HG03159 (cell line): ENCODE results near the gene SPAAR.
"Not testable (repeated sequence)": the region's sequence is repeated elsewhere in the genome, so short reads cannot be mapped to it uniquely, and the experiment has no call there.

Source experiments
- ATAC-seq: cut with Tn5 transposase; IDR thresholded peaks from one replicate; pipeline ENCODE4 v1.9.1; 2021; ENCODE audit warnings: mild to moderate bottlenecking, moderate library complexity; ENCODE audit not compliant: unreplicated experiment

Gene SPAAR

DNA sequence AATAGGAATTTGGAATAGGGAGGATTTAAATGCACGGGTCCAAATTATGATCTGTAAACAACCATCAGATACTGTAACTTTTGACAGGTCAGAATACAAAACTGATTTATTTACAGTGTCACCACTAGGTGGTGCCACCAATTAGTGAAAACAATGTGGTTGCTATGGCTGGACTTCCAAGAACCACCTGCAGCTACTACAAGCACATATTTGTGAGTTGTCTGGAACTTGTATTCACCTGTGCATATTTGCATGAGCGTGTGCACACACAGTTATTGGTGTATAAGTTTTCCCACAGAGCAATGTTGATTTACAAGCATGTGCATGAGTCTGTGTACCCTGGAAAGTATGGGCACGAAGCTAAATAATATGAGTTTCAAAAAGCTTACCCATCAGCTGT, 6.2 kb upstream of the SPAAR start:
- no peak for ATAC-seq

DNA sequence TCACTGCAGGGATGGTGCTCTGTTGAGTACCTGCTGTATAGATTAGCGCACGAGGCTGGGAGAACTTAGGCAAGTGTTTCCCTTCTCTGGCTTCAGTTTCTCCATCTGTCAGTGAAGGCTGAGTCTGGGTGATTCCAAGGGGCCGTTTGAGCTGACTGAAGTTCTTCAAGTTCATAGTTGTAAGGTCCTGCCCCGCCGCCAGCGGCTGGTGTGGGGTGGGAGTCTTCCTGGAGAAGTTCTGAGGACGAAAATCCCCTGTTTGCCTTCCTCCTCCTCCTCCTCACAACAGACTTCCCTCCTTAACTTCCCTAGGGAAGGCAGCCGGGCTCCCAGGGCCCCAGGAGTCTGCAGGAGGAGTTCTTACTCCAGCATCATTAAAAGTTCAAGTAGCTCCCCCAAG, 5.0 kb upstream of the SPAAR start:
- ATAC-seq: no peak

DNA sequence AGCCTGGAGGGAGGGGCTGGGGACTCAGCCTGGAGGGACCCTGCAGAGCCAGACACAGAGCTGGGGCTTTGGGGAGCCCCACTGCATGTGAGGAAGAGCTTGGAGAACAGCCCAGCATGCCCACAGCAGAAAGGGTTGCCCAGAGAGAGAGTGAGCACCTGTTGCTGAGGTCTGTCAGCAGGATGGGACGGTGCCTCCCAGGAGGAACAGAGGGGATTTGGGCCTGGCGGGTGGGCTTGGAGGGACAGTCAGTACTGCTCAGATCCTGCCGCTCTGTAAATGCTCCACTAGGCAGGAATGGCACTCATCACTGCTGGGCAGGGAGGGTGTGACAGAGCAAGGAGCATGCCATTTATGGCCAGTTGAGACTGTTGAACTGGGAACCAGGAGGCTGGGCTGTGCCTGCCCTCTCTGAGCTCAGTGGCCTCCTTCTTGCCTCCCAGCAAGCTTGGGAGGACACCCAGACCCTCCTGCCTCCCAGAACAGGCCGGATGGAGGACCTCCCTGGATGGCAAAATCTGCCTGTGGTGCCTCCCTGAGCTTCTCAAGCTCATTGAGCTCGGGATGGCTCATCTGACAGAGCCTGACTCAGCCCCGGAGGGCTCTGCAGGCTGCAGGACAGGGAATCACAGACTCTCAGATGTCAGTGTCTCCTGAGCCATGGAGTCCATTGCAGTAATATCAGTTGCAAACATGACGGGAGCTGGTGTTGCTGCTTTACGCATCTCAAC, 4.1 kb upstream of the SPAAR start:
- ATAC-seq: no peak

DNA sequence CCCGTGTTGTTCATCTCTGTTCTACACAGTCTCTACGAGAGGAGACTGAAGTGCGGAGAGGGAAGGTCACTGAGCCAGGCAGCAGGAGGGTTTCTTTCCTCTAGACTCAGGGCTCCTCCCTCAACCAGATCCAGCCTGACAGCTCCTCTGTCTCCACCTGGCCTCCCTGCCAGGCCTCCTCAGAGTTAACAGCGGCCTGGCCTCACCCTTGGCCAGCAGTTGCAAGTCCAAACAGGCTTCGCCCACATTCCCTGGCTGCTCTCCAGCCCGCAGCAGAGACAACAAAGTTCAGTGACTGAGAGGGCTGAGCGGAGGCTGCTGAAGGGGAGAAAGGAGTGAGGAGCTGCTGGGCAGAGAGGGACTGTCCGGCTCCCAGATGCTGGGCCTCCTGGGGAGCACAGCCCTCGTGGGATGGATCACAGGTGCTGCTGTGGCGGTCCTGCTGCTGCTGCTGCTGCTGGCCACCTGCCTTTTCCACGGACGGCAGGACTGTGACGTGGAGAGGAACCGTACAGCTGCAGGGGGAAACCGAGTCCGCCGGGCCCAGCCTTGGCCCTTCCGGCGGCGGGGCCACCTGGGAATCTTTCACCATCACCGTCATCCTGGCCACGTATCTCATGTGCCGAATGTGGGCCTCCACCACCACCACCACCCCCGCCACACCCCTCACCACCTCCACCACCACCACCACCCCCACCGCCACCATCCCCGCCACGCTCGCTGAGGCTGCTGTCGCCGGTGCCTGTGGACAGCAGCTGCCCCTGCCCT, 3.2 kb upstream of the SPAAR start, which contains the start of gene HRCT1:
Gene HRCT1, plus strand, starts transcription at position 291 of the 768 bp plus-strand sequence. Its CDS starts 86 bp downstream, at position 377.
- no peak for ATAC-seq

DNA sequence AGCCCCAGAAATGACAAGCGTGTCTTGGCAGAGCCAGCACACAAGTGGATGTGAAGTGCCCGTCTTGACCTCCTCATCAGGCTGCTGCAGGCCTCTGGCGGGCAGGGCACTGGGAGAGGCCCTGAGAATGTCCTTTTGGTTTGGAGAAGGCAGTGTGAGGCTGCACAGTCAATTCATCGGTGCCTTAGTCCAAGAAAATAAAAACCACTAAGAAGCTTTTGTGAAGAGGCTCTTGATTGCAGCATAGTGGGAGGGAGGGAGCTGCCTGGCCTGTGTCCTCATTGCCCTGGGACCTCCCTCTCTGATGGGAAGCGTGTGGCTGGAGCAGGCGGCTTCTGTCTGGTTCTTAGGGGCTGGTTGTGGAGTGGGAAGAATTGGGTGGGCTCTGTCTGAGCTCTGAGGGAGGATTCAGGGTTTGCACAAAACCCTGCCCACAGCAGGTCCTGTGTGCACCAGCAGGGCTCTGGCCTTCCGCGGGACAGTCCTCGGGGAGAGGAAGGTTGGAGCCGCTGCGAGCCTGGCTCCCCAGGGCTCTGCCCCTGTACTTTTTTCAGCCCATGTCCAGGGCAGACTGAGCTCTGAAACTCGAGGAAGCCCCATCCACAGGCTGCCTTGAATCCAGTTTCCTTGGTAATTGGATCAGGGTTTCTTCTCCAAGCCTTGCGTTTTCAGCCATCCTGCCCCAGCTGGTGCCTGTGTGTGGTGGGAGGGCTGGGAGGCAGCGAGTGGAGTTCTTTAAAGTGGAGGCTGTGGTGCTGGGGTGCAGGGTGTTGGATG, 2.2 kb upstream of the SPAAR start:
- no peak for ATAC-seq

DNA sequence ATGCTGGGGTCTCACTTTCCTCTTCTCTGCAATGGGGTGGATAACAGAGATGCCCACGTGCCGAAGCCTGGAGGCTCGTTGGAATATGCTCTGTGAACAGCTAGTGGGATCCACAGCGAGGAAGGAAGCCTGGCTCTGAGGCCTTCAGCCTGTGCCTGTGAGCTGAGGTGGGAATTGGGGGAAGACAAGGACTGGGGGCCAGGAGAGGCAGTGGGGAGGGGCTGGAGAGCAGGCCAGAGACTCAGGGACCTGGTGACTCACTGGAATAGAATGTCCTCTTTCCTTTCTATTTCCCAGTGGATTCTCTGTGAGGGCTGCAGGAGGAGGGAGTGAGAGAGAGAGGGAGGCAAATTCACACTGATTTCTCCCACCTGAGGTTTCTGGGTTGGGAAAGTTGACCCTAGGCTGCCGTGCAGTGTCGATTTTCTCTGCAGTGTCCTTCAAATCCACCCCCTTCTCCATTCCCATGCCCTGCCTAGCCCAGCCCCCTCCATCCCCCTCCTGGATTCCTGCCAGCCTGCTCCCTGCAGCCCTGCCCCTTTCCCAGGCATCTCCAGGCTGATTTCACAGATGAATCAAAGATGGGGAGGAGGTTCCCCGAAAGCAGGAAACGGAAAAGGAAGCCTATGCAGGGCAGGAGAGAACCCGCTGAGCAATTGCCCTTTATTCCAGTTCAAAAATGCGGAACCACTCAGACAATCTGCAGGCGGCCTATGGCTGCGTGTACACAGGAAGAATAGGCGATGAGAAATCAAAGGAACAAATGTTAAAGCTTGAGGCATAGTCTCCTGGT, 1.4 kb upstream of the SPAAR start:
- ATAC-seq: no peak

DNA sequence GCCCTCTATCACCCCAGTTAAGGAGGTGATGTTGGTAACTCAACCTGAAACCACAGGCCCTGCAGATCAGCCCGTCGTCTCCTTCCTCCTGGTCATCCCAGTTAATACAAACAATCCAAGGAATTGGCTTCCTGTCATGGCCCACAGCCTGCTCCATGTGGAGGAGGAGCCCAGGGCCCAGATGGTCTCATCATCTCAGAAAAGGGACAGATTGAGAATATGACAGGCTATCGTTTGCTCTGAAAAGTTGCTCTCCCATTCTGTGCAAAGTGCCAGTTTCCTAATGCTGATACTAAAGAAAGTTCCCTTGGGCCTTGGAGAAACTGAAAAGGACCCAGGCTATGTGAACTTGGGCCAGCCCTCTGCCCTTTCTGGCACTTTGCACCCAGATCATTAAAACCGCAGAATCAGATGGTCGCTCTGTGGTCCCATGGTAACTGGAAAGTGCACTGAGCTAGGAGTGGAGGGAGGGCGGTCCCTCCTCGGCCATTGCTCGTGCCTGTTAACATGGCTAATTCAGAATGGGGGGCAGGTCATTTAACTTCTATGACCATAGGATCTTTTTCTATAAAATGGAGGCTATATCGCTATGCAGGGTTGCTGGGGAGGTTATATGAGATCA, 675 bp upstream of the SPAAR start:
- ATAC-seq: no peak

DNA sequence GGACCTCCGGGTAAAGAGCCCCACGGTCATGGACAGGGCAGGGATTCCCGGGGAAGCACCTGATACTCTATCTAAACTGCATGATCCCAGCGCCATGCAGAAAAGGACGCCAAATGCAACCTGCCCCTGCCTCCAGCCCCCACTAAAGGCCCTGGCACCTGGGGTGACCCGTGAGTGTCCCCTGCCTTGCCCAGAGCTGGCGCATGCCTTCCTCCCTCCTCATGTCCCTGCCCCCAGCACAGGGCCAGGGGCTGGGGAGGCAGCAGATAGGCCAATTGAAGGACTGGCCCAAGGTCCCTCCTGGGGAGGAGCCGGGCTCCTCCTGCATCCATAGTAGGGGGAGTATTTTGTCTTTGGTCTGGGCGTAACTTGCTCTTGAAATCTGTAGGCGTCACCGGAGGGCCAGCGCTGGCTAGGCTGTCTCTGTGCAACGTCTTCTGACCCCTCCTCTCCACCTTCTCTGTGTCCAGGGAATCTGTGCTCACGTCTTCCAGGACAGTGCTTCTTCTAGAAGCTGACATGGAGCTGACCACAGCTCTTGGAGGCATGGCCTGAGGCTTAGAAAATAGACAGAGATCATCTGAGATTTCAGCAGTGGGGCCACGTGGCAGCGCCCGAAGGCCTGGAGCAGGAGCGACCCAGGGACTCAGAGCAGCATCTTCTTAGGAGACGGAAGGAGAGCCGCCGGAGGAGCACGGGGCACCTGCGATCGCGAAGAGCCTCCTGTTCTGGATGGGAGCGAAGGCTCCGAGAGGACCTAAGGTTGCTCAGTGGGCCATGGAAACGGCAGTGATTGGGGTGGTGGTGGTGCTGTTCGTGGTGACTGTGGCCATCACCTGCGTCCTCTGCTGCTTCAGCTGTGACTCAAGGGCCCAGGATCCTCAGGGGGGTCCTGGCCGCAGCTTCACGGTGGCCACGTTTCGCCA, 660 bp downstream of the SPAAR start:
- no peak for ATAC-seq

DNA sequence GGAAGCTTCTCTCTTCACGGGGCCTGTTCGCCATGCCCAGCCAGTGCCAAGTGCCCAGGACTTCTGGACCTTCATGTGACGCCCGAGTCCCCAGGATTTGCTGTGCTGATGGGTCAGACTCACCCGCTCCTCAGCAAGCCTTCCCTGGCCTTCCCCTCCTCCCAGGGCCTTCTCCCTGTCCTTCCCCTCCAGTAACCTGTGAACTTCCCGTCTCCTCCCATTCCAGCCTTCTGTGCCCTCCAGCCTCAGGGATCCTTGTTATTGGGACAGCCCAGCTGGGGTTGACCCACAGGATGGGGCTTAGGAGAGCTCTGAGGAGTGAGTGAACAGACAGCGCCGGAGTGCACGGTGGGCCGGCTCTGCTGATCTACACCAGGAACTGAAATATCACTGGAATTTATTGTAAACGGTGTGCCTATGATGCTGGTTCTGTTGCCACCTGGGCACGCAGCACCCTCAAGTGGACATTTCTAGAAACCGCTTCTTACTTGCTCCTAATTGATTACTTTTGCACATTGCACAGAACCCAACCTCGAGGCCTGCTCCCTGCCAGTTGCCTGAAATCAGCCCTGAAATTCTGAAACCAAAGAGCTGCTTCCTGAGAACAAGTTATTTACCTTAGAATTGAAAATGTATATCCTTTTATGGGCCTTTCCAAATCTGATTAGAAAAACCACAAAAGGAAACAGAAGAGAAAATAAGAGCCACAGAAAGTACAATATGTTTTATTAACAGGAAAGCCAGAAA, 1.5 kb downstream of the SPAAR start:
- ATAC-seq: no peak

DNA sequence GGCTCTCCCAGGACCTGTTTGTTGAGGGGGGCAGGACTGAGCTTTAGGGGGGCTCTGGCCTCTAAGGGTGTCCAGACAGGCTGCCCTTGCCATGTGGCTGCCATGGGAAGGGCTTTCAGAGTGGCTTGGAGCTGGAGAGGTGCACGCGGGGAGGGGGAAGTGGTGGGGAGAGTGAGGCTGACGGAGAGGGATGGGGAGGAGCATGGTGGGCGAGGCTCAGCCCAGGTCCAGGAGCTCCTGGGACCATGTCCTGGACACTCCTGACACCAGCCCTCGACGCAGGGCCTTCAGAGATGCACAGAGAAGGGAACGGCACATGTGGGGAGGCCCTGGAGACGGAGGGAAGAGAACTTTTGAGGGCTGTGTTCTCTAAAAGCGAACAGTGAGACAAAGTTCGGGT, 2.4 kb downstream of the SPAAR start:
- ATAC-seq: no peak

DNA sequence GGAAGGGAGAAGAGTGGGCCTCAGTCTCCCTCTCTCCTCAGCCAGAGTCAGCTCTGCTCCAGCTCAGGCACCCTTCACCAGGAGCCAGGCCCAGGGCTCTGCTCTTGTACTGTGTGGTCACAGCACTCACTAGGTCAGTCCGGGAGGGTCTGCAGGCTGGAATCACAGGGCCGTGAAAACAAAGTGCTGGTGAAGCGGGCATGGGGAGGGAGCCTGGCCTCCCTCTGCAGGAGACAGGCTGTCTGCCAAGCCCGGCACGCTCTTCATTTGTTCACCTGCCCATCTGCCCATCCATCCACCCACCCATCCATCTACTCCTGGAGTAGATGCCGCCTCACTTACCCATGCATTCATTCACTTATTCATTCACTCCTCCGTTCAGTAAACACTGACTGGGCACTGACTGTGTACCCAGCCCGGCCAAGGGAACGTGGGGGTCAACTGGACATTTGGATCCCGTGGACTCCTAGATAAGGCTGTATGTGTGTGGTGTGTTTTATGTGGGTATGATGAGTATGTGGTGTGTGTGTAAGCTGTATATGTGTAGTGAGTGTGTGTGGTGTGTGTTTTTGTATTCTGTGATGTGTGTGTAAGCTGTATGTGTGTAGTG, 3.6 kb downstream of the SPAAR start:
- no peak for ATAC-seq

DNA sequence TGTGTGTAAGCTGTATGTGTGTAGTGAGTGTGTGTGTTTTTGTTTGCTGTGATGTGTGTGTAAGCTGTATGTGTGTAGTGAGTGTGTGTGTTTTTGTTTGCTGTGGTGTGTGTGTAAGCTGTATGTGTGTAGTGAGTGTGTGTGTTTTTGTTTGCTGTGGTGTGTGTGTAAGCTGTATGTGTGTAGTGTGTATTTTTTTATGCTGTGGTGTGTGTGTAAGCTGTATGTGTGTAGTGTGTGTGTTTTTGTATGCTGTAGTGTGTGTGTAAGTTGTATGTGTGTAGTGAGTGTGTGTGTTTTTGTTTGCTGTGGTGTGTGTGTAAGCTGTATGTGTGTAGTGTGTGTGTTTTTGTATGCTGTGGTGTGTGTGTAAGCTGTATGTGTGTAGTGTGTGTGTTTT, 4.1 kb downstream of the SPAAR start:
- not testable (repeated sequence) for ATAC-seq

DNA sequence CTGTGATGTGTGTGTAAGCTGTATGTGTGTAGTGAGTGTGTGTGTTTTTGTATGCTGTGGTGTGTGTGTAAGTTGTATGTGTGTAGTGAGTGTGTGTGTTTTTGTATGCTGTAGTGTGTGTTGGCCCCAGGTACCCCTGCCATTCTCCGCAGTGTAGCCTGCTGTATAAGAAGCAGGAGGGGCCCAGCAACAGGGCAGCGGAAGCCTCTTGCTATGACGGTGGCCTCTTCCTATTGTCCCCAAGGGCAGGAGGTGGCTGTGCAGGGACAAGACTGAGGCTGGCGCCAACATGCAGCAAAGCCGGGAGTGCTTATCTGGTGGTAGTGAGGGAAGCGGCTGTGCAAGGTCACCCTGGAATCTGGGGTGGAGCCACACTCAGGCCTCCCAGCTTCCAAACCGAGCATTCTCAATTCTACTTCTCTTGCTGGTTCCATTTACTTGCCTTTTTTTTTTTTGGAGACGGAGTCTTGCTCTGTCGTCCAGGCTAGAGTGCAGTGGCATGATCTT, 5.1 kb downstream of the SPAAR start:
- ATAC-seq: no peak

DNA sequence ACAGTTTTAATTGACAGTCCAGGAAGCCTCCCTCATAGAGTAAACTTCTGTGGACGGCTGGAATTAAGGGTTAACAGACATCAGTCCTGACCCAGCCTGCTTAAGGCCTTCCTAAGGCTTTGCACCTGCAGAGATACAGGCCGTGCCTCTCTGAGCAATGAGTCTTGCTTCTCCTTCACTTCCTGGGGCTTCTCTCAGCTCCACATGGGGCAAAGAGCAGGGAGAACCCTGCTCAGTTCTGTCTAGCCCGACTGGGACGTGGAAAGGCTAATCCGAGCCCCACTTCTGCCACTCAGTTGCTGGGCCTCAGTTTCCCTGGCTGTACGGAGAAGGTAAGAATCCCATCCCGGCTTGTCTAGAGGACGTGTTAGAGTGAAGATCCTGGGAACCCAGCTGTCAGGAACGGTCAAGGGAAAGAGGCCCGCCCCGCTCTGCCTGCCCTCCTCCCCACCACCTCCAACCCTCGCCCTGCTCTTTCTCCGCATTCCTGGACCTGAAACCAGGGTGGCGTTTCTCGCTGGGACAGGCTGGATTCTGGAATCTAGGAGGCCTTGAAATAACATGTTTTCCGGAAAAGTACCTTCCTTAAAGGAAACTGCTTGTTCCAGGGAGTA, 6.5 kb downstream of the SPAAR start:
- ATAC-seq: no peak

DNA sequence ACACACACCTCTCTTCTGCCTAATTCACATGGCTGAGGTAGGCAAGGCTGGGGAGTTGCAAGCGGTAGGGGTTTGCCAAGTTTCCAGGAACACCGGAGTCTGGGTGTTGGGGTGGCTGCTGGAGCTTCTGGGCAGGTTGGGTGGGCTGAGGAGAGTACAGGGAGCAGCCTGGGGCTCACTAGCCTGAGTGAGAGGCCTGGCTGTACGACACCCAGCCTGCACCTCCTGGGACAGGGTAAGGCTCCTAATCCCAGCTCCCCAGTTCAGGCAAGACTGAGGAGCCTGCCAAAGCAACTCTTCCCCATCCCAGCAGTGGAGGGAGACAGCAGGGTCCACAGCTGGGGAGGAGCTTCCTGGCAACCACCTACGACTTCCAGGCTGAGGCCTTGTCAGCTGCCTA, 8.0 kb downstream of the SPAAR start:
- no peak for ATAC-seq

DNA sequence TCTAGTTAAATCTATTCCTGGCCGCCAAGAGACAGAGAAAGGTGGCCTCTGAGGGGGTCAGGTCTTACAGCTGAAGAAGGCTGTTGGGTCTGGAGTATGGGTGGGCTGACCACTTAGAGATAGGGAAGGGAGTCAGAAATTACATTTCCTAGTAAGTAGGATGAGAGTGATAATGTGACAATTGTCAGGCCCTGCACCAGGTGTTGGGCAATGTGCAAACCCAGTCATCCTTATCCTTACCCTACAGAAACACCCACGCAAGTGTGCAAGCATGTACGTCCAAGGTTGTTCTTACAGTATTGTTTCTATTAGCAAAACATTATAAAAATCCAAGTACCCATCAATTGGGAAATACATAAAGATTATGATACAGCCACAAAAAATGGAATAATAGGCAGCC, 9.5 kb downstream of the SPAAR start:
- ATAC-seq: no peak

DNA sequence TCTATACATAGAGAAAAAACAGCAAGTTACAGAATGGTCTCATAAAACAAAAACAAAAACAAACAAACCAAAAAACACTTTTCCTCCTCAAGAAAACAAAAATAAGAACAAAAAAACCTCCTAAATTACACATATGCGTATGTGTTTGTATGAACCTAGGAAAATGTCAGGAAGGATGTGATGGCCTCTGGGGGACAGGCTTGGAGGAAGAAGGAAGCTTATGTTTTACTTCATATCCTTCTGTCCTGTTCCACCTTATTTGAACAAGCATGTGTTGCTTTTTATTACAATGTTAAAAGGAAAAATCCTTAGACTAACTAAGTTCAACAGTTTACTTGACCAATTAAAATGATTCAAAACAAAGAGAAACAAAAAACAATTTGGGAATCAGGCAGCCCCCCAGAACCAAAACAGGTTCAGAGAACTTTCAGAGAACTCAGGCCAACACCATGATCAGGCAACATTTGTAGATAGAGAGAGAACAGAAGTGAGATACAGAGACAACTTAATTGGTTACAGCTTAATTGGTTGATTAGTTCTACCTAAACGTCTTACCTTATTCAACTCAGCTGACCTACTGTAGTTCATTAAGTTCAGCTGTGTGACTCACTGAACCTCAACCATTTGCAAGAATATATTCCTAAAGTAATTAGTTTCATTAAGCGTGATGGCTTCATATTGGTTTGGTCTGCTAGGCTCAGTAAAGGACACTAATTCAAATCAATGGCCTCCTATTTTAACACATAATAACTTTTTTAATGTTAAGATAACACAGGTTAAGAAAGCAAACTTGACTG, 10.1 kb downstream of the SPAAR start:
- no peak for ATAC-seq
